GM12892 (cell line): ENCODE results near the gene FOXN1.

Experiments
- POLR2A ChIP-seq: IDR thresholded peaks from 2 replicates; pipeline ENCODE4 v1.6.1; 2011; ENCODE audit warnings: low read depth, low read length, control low read depth
- TAF1 ChIP-seq: IDR thresholded peaks from 2 replicates; pipeline ENCODE4 v1.6.1; 2011; ENCODE audit warnings: low read depth, mild to moderate bottlenecking, control low read depth, low read length, borderline replicate concordance

DNA sequence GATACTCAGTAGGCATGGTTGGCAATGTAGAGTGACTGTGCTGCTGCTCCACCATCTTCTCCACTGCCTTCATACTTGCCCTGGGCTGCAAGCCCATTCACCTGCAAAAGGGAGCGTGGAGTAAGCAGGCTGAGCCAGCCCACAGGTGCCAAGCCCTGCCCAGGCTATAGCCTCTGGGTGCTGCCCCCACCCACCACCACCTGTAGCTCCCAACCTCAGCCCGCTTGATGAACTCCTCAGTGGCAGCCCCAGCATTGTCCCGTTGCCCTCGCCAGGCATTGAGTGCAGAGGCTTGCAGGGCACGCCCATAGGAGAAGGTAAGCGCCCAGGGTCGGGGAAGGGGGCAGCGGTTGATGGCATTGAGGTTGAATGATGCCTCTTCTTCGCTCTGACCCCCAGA lies 67.4 kb downstream of the FOXN1 start:
- TF ChIP-seq POLR2A (no peak), TAF1 (no peak)
